GM21390 (cell line): ENCODE results near the gene ANXA1.
"Not testable (repeated sequence)": the region's sequence is repeated elsewhere in the genome, so short reads cannot be mapped to it uniquely, and the experiment has no call there.

ENCODE experiments used
- ATAC-seq: cut with Tn5 transposase; IDR thresholded peaks from one replicate; pipeline ENCODE4 v1.9.1; 2021; ENCODE audit not compliant: unreplicated experiment

The ANXA1 gene

DNA sequence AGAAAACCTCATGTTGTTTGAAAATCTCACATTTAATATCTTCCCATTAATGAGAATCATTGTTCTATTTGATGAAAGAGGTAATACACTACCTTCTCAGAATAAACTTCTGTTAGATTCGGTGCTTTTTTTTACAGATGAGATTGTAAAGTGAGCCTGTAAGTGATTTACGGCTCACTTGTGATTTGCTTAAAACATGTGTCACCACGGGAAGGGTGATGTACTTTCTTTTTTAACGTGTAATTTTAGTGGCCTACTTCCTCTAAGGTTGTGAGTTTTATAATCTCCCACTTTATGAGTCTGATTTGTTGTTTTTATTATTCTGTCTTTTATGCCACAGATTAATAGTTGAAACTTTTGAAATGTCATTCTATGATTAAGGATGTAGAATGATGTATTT is 15.9 kb downstream of the ANXA1 start:
- peak; percentile 56 for ATAC-seq

- no peak for ATAC-seq
Measured at GRCh38 chr9:73168298-73168934, 16.8 kb downstream of the ANXA1 start.

DNA sequence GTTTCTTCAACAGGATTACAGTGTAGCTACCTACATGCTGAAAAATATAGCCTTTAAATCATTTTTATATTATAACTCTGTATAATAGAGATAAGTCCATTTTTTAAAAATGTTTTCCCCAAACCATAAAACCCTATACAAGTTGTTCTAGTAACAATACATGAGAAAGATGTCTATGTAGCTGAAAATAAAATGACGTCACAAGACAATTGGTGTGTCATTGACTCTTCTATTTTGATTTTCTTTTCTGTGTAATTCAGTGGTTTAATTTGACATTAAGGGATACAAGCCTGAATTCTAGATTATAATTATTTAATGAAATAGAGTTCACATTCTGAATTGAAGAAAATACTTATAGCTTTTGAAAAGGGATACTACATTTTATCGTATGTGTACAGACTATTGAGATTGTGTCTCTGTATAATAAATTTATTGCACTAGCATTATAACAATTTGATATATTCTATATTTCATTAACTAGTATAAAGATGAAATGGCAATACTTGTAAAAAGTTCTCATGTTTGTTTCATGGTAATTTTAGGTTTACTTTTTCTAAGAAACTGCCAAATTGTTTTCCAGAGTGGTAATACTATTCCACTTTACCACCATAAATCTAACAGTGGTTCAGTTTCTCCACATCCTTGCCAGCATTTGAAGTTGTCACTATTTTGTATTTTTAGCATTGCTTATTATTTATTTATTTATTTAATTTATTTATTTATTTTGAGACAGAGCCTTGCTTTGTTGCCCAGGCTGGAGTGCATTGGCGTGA is 18.7 kb downstream of the ANXA1 start:
- ATAC-seq: no peak

GRCh38 chr9:73172901-73173215 is 21.2 kb downstream of the ANXA1 start:
- ATAC-seq: no peak

DNA sequence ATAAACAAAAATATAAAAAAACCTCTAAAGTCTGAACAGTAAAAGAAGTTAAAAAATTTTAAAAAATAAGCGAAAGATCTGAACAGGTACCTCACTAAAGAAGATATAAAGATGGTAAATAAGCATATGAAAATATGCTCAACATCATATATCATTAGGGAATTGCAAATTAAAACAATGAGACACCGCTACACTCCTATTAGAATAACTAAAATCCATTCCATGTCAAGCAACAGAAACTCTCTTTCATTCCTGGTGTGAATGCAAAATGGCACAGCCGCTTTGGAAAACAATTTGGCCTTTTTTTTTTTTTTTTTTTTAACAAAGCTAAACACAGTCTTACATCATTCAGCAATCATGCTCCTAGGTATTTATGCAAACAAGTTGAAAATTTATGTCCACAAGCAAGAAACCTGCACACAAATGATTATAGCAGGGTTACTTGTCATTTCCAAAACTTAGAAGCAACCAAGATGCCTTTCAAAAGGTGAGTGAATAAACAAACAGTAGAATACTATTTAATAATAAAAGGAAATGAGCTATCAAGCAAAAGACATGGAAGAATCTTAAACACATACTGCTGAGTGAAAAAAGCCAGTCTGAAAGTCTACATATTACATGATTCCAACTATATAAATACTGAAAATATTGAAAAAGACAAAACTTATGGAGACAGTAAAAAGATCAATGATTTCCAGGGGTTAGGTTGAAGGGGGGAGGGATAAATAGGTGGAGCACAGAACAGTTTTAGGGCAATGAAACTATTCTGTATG is 22.1 kb downstream of the ANXA1 start:
- no peak for ATAC-seq

DNA sequence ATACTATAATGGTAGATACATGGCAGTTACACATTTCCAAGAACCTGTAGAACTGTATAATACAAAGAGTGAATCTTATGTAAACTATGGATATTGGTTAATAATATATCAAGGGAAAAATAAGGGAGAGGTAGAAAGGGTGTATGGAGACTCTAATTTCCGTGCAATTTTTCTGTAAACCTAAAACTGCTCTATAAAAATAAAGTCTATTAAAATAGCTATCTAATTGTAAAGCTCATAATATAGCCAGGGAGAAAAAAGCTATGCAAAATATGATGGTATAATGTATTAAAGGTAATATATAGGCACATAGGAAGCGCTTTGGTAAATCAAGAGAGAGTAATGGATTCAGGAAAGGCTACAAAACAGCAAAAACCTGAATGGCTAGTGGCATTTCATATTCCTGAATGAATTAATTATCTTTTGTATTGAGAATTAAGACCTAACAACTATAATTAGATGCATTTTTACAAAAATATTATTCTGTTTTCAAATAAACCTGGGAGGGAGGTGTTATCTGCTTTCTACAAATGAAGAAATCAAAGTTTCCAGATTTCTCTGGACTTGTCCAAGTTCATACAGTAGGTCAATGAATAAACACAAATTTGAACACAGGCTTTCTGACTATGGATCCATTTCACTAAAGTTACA is 22.8 kb downstream of the ANXA1 start:
- no peak for ATAC-seq

DNA sequence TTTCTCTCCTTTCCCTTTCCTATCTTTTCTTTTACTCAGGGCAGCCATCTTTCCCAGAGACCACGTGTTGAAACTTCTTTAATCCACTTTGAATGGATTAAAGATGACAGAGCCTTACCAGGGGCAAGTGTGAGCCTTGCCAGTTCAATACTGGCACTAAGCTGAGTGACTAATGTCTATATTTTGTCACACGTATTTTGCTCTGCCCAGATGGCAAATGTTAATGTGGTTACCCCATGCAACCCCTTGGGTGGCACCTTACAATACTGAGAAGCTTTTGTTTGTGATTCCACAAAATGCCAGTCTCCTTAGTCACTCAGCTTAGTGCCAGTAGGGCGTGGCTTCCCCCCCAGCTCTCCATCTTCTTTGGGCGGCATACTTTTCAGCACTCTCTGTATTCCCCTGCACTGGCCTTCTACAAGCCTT is 24.8 kb downstream of the ANXA1 start:
- no peak for ATAC-seq

DNA sequence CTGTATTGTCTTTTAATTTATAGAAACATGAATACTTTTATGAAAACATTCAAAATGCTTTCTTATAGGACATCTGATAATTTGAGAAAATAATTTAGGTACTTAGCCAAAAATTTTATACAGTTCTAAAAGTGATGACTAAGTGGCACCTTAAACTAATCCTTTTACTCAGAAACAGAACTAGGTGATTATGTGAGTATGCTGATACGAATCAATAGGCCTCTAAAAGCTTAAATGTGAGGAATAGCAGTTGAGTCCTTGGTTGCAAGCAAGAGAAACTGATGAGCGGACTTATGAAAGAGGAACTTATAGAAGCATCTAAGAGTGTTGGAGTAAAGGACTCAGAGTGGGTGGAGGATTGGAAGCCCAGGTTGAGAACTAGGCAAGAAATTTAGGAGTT is 26.4 kb downstream of the ANXA1 start:
- no peak for ATAC-seq

- peak; percentile 47 for ATAC-seq
Measured at GRCh38 chr9:73179589-73179988, 27.9 kb downstream of the ANXA1 start.

- ATAC-seq: no peak
Measured at GRCh38 chr9:73180403-73180802, 28.7 kb downstream of the ANXA1 start.

DNA sequence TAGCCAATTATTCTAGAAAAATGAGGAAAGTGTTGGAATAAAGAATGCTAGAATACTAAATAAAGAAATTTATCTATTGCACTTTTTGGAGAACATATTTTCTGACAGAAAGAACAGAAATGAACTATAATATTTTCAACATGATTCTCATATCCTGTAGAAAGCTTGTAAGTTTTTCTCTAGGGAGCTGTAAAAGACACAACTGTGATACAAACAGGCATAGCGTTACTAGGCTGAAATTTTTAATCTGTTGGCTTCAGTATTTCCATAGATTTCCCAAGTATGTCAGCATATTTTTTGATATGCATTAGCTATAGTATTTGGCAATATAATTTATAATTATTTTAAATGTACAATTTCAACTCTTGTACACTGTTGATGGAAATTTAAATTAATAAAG is 31.3 kb downstream of the ANXA1 start:
- no peak for ATAC-seq

DNA sequence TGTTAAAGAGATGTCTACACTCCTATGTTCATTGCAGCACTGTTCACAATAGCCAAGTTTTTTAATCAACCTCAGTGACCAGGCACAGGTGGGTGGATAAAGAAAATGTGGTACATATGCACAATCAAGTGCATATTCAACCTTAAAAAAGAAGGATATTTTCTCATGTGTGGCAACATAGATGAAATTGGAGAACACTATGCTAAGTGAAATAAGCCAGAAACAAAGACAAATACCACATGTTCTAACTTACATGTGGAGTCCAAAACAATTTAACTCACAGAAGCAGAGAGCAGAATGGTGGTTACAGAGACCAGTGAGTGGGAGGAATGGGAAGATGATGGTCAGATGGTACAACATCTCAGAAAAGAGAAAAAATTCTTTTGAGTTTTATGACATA is 31.8 kb downstream of the ANXA1 start:
- no peak for ATAC-seq

- no peak for ATAC-seq
Measured at GRCh38 chr9:73183917-73184861, 32.5 kb downstream of the ANXA1 start.

DNA sequence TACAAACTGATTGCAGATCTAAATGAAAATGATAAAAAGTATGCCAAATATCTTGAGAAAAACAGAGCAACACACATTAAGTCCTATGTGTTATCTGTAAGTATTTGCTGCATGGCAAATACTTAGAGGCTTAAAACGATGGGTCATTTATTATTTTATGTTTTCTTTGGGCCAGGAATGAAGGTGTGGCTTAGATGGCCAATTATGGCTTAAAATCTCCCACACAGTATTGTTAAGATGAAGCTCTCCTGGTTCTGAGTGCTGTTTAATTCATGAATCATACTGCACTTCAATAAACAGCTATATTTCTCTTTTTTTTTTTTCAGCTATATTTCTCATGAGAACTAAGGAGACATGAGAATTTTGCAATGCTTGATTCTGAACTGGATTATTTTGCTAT is 39.4 kb downstream of the ANXA1 start:
- not testable (repeated sequence) for ATAC-seq

DNA sequence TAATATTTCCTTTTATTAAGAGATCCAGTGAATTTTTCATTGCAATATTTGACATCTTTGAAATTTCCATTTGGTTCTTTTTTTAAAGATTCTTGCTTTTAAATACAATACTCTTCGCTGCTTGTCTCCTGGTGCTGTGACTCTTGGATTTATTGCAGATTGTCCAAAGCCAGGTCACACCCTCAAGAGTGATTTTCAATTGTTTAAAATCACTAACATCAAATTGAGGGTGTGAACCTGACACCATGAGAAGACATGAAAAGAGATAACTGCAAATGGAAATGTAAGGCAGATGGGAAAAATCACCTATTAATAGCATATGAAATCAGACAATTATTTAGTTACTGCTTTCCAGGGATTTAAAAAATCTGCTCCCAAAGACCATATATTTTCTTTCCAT is 42.6 kb downstream of the ANXA1 start:
- no peak for ATAC-seq

GRCh38 chr9:73199448-73199847 is 47.8 kb downstream of the ANXA1 start:
- no peak for ATAC-seq

GRCh38 chr9:73199886-73200285 is 48.2 kb downstream of the ANXA1 start:
- ATAC-seq: no peak

DNA sequence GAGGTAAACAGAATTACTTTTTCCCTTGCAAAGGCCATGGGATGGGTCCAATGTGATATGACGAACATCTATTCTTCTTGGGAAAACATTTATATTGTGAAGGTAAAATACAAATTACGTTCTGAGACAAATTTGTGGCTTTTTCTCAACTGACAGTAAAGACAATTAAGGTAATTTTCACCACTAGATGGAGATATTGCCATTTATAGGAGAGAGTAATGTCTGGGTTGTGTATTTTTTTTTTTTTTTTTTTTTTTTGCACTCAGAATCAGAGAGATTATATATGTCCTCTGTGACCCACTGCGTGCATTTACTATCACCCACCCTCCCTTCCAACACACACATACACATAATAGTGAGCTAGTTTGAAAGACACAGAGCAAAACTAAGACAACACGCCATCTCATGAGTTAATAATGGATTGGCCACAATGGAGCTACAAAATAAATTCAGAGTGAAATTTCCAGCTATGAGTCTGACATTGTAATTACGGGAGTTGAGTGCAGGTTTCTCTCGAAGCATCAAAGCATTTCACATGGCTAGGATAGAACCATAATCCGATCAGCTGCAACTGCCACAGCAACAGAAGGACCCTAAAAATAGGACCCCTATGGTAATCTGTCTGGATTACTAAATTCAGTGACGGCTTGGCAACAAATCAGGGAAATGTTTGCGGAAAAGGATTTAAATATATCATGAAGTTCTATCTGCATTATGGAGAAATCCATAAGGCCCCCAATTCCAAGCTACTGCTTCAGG is 49.2 kb downstream of the ANXA1 start:
- no peak for ATAC-seq

- ATAC-seq: no peak
Measured at GRCh38 chr9:73202980-73203379, 51.3 kb downstream of the ANXA1 start.

DNA sequence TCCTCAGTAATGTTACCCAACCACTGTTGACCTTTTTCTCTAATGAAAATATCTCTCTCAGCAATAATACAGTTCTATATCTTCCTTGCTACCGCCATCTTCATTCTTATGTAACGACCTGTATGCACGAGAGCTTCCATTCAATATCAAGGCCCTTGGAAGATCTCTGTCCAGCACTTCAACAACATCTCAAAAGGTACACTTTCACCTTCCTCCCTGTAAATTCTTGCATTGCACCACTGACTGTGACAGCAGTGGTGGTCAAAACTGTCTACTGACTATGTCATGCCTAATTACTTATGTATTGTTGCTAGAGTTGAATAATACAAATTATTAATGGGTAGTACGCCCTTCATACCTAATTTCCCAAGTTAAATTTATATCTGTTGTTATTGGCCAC is 53.3 kb downstream of the ANXA1 start:
- no peak for ATAC-seq
